Stimulated activated CD8-positive, alpha-beta memory T cell treated with anti-CD3 and anti-CD28 coated beads, Interleukin-7, amount 100 ng/mL, for 24 hours (primary cell): ENCODE data around the gene SPTAN1.

Experiments used
- DNase-seq: peaks from one replicate; pipeline ENCODE4 v3.0.0-alpha.2; 2020; ENCODE audit warnings: low read depth

SPTAN1 gene

DNA sequence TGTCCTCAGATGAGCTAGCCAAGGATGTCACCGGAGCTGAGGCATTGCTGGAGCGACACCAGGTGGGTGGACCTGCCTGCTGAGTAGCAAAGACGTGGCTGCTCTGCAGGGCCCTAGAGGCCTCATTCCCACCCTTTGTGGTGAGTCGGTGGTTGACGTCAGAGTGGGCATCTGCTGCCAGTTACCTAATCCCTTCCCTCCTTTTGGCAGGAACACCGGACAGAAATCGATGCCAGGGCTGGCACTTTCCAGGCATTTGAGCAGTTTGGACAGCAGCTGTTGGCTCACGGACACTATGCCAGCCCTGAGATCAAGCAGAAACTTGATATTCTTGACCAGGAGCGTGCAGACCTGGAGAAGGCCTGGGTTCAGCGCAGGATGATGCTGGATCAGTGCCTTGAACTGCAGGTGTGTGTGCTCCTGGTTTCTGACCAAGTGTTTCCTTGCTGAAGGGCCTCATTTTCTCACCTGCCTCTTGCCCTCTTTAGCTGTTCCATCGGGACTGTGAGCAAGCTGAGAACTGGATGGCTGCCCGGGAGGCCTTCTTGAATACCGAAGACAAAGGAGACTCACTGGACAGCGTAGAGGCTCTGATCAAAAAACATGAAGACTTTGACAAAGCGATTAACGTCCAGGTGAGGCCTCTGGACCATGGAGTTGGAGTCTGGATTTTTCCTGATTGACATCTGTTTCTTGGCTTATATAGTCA lies 55.4 kb downstream of the SPTAN1 start:
- DNase-seq: no peak

DNA sequence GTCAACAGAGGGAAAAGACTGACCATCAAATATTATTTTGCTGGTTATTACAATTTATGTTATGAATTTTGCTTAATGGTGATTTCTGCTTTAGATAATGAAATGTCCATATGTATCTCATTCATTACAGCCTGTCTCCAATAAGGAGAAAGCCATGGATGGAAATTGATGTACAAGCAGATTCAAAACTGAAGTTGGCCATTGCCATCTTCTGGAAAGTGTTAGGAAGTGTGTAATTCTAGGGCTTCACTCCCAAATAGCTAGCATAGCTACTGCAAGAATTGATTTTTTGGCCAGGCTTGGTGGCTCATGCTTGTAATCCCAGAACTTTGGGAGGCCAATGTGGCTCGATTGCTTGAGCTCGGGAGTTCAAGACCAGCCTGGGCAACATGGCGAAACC lies 58.5 kb downstream of the SPTAN1 start:
- no peak for DNase-seq

- DNase-seq: no peak
Observed at GRCh38 chr9:128611600-128612394, 59.4 kb downstream of the SPTAN1 start.

DNA sequence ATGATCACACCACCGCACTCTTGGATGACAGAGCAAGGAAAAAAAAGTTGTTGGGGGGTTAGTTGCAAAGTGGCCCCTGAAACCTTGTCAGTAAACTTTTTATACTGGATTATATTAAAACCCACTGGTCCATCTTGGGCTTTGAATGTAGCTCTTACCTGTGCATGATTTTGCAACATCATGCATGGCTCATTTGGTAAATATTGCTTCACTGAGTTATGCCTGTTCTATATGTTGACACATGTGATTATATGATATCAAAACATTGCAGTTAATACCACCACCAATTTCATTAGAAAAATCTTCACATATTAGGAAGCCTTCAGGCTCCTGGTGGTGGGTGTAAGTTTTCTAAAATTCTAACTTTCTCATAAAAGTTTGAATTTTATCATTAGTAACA lies 62.3 kb downstream of the SPTAN1 start:
- DNase-seq: no peak

DNA sequence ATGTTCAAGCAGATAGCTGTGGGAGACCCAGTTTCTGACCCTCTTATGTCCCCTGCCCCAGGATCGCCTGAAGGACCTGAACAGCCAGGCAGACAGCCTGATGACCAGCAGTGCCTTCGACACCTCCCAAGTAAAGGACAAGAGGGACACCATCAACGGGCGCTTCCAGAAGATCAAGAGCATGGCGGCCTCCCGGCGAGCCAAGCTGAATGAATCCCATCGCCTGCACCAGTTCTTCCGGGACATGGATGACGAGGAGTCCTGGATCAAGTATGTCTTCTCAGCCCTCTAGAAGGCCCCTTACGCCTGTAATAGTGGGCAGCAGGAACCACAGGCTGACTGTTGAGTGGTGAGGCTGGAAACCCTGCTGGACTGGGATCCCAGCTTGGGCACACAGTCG lies 63.2 kb downstream of the SPTAN1 start:
- DNase-seq: no peak

GRCh38 chr9:128617943-128618342 lies 65.6 kb downstream of the SPTAN1 start:
- DNase-seq: no peak

DNA sequence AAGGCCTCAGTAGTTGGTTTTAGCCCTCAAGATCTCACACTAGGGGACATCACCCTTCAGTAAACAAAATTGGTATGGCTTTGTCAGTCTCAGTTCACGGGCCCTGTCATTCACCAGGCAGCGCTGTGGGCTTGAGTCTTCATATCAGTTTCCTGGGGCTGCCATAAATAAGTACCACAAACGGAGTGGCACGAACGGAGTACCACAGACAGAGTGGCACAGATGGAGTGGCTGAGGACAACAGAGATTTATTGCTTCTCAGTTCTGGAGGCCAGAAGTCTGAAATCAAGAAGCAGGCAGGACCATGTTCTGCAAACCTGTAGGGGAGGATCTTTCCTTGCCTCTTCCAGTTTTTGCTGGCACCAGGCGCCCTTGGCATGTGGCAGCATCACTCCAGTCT lies 66.7 kb downstream of the SPTAN1 start:
- DNase-seq: no peak

- DNase-seq: no peak
Observed at GRCh38 chr9:128619779-128620178, 67.4 kb downstream of the SPTAN1 start.

DNA sequence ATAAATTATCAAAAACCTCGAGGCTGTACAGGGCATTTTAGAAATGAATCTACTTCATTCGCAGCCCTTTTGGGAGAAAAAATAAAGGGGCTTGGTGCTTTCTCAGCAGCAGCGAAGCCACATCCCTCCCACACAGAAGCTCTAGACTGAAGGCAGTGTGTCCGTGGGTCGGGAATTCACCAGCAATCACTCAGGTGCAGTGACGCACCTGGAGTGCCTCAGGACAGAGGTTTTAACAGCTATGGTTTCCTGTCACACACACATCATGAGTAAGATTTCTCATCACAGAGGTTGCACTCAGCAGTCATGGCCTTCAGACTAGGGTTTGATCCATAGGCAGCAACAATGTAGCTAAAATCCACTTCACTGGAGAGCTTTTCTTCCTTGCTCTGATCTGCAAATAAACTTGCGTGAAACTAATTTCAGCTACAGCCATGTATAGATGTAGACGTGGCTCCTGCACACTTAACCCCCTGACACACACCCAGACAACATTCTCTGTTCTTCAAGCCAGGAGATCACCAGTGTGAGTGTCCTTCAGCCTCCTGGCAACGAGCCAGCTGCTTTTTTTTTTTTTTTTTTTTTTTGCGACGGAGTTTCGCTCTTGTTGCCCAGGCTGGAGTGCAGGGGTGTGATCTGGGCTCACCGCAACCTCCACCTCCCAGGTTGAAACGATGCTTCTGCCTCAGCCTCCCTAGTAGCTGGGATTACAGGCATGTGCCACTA lies 69.5 kb downstream of the SPTAN1 start:
- no peak for DNase-seq

- no peak for DNase-seq
Observed at GRCh38 chr9:128624566-128624965, 72.2 kb downstream of the SPTAN1 start.

- DNase-seq: no peak
Observed at GRCh38 chr9:128625391-128626146, 73.2 kb downstream of the SPTAN1 start.

GRCh38 chr9:128626181-128626580 lies 73.8 kb downstream of the SPTAN1 start:
- DNase-seq: no peak

GRCh38 chr9:128627127-128627715 lies 74.8 kb downstream of the SPTAN1 start:
- DNase-seq: no peak

DNA sequence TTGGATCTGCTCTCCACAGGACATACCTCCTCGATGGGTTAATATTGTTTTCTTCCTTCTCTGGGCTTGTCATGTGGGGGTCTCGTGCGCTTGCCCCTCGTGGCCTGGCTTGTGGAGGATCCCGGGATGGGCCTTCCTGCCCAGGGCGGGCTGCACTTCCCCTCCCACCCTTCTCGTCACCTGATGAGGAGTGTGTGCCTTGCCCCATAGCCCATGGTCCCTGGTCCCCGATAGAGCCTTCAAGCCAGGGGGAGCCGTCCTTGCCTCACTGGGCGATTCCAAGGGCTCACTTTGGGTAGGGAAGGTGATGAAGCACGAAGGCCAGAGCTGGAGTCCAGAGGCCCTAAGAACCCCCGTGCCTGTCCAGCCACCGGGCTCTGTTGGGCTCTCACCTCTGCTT lies 75.5 kb downstream of the SPTAN1 start:
- no peak for DNase-seq

DNA sequence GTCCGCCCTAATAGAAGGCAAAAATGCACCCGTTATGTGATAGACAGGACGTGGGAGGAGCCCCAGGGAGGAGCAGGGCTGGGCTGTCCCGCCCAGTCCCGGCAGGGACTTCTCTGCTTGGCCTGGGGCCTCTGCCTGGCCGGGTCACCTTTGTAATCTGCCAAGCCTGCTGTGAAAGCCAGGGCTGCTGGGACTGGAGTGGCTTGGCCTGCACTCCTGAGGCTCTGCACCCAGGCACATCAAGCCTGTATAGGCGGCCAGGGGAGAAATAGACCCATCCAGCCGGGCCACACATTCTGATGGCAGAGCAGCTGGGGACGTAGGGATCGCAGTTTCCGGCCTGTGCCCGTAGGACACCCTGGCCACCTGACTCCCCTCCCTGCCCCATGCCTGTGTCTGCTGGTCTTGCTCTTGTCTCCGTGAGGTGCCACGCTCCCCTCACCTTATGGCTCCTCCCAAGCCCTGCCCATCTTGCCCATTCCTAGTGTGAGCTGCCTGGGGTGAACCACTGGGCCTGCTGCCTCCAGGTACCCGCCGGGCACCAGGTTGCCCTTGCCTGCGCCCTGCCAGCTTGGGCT lies 76.2 kb downstream of the SPTAN1 start:
- no peak for DNase-seq

GRCh38 chr9:128629136-128629535 lies 76.7 kb downstream of the SPTAN1 start:
- no peak for DNase-seq

DNA sequence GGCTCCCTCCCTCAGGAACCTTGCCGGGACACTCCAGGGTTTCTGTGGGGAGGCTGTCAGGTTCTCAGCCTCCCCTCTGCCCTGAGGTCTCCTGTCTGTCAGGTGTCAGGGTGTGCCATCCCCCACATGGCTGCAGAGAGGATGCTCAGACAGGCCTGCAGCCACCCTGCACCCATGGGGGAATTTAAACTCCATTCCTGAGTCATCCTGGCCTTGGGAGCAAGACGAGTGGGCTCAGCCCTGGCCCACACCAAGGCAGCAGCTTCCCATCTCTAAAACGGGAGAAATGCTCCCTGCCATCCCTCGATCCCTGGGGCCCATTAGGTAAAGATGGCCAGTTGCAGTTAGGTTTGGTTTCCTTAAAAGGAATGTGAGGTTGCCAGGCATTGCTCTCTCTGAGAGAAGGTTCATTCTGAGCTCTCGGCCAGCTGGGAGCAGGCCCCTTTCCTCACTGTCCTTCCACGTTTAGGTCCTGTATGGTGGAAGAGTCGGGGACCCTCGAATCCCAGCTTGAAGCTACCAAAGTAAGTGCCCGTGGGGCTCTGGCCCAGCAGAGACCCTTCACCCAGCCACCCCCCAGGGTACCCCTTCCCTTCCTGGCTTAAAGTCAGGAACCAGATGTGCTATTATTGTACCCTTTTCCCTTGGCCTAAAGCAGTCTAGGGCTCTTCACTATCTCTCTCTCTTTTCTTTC lies 77.6 kb downstream of the SPTAN1 start:
- DNase-seq: no peak

DNA sequence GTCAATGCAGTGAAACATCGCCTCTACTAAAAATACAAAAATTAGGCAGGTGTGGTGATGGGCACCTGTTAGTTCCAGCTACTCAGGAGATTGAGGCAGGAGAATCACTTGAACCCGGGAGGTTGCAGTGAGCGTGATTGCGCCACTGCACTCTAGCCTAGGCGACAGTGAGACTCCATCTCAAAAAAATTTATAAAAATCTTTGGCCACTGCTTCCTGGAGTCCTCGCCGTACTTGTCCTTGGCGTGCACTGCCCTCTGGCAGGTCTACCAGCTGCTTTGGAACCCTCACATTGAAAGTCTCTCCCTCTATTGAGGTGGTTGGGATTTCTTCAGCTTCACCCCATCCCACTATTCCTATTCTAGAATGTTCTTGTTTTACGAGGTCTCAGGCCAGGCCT lies 79.2 kb downstream of the SPTAN1 start:
- DNase-seq: no peak

DNA sequence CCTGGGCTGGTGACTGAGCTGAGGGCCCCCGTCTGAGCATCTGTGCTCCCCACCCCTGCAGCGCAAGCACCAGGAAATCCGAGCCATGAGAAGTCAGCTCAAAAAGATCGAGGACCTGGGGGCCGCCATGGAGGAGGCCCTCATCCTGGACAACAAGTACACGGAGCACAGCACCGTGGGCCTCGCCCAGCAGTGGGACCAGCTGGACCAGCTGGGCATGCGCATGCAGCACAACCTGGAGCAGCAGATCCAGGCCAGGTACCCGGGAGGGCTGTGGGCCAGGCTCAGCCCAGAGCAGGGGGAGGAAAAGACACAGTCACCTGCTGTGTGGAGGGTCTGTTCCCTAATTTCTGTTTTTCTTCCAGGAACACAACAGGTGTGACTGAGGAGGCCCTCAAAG lies 79.7 kb downstream of the SPTAN1 start:
- no peak for DNase-seq

DNA sequence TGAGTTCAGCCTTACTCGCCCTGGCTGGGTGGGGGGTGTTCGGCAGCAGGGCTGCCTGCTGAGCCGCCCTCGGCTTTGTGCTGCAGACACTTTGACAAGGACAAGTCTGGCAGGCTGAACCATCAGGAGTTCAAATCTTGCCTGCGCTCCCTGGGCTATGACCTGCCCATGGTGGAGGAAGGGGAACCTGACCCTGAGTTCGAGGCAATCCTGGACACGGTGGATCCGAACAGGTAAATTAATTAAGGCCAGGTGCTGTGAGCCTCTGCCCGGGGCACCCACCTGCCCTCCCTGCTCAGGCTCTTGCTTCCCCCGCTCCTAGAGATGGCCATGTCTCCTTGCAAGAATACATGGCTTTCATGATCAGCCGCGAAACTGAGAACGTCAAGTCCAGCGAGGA lies 80.1 kb downstream of the SPTAN1 start:
- DNase-seq: no peak

GRCh38 chr9:128633057-128633456 lies 80.7 kb downstream of the SPTAN1 start:
- DNase-seq: no peak
